Measurements from ENCODE around the gene EMCN. TPM values are rescaled to one million over a fixed set of nuclear protein-coding genes. Genes with fewer than 3 reads are reported as not detected.

Gene EMCN
- polyA plus RNA-seq, 3 donors, result not detected

GRCh38 chr4:100430451-100430850, 87.4 kb downstream of the EMCN start:
- Histone ChIP-seq H3K9ac (ENCODE audit: insufficient read depth, low read length, poor library complexity, severe bottlenecking) (no peak overlapping the region), H3K4me2 (replicated peaks; ENCODE audit: extremely low read depth, low read length, poor library complexity, severe bottlenecking) (no peak overlapping the region)
- intact Hi-C loops (cut with micrococcal nuclease), result loop anchor here in 1 of 2 donors (10.0 kb wide), 1 partner anchor 1694 kb away; no protein-coding TSS in a partner anchor

GRCh38 chr4:100429616-100430015, 88.2 kb downstream of the EMCN start:
- TF ChIP-seq, protein P1, sequence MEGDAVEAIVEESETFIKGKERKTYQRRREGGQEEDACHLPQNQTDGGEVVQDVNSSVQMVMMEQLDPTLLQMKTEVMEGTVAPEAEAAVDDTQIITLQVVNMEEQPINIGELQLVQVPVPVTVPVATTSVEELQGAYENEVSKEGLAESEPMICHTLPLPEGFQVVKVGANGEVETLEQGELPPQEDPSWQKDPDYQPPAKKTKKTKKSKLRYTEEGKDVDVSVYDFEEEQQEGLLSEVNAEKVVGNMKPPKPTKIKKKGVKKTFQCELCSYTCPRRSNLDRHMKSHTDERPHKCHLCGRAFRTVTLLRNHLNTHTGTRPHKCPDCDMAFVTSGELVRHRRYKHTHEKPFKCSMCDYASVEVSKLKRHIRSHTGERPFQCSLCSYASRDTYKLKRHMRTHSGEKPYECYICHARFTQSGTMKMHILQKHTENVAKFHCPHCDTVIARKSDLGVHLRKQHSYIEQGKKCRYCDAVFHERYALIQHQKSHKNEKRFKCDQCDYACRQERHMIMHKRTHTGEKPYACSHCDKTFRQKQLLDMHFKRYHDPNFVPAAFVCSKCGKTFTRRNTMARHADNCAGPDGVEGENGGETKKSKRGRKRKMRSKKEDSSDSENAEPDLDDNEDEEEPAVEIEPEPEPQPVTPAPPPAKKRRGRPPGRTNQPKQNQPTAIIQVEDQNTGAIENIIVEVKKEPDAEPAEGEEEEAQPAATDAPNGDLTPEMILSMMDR (IDR thresholded peaks at IDR 0.05), result no peak
- no peaks in the 10 kb centered on the region for H3K36me3 ChIP-seq (replicated peaks in 1 of 2; ENCODE audit: control insufficient read depth in 1 of 2, insufficient read depth in 2 of 2, low read length in 2 of 2)
- Mint-ChIP-seq H3K4me1 (no peaks in the 10 kb centered on the region), H3K27ac (no peak overlapping the region), H3K9me3 (peaks cover 0 to 9% (median 4%) of the 10 kb centered on the region in 7 donors), H3K4me3 (no peak overlapping the region), H3K36me3 (no peaks in the 10 kb centered on the region), H3K27me3 (ENCODE audit: low read depth in 3 of 3) (no peaks in the 10 kb centered on the region)
- no peak overlapping the region for H3K4me3 ChIP-seq (replicated peaks in 1 of 3; ENCODE audit: low read depth in 2 of 3, low read length in 3 of 3)
- H3K9me3 ChIP-seq (replicated peaks in 1 of 2; ENCODE audit: control insufficient read depth in 1 of 2, insufficient read depth in 1 of 2, low read length in 2 of 2), result no peaks in the 10 kb centered on the region
- no peaks in the 10 kb centered on the region for H3K27me3 ChIP-seq (ENCODE audit: control insufficient read depth in 2 of 2, insufficient read depth in 2 of 2, low read length in 2 of 2)
- no peak overlapping the region for H3K27ac ChIP-seq (ENCODE audit: low read depth in 1 of 2, low read length in 2 of 2)
- no peaks in the 10 kb centered on the region for H4K20me1 ChIP-seq (ENCODE audit: insufficient read depth, low read length)
- WGBS (ENCODE audit: insufficient coverage), result no CpG with 5 or more reads among the region's 1 CpG
- no peak overlapping the region for H2AFZ ChIP-seq (ENCODE audit: insufficient read depth, low read depth, low read length, poor library complexity, severe bottlenecking)
- intact Hi-C loops (cut with micrococcal nuclease), result loop anchor here in 1 of 2 donors (10.0 kb wide), 1 partner anchor 1695 kb away; no protein-coding TSS in a partner anchor
- no peaks in the 10 kb centered on the region for H3K79me2 ChIP-seq (ENCODE audit: insufficient read depth, low read length)
- no peak for DNase-seq
- H3K4me2 ChIP-seq (replicated peaks; ENCODE audit: extremely low read depth, low read length, poor library complexity, severe bottlenecking), result no peak overlapping the region
- no peak overlapping the region for H3K9ac ChIP-seq (ENCODE audit: insufficient read depth, low read length, poor library complexity, severe bottlenecking)
- H3K4me1 ChIP-seq (ENCODE audit: control insufficient read depth in 1 of 2, insufficient read depth in 2 of 2, low read length in 2 of 2), result no peaks in the 10 kb centered on the region

More at GRCh38 chr4:100430451-100430850, 87.4 kb downstream of the EMCN start:
- TF ChIP-seq, protein P1 (IDR thresholded peaks at IDR 0.05), result no peak
- H3K27ac ChIP-seq (ENCODE audit: low read depth in 1 of 2, low read length in 2 of 2), result no peak overlapping the region
- no peak for DNase-seq
- Mint-ChIP-seq H3K9me3 (peaks cover 0 to 12% (median 4%) of the 10 kb centered on the region in 7 donors), H3K27me3 (ENCODE audit: low read depth in 3 of 3) (no peaks in the 10 kb centered on the region), H3K4me1 (no peaks in the 10 kb centered on the region), H3K27ac (no peak overlapping the region), H3K4me3 (no peak overlapping the region), H3K36me3 (no peaks in the 10 kb centered on the region)
- no peaks in the 10 kb centered on the region for H3K36me3 ChIP-seq (replicated peaks in 1 of 2; ENCODE audit: control insufficient read depth in 1 of 2, insufficient read depth in 2 of 2, low read length in 2 of 2)
- no peaks in the 10 kb centered on the region for H3K79me2 ChIP-seq (ENCODE audit: insufficient read depth, low read length)
- no peaks in the 10 kb centered on the region for H3K4me1 ChIP-seq (ENCODE audit: control insufficient read depth in 1 of 2, insufficient read depth in 2 of 2, low read length in 2 of 2)
- H2AFZ ChIP-seq (ENCODE audit: insufficient read depth, low read depth, low read length, poor library complexity, severe bottlenecking), result no peak overlapping the region
- no peak overlapping the region for H3K4me3 ChIP-seq (replicated peaks in 1 of 3; ENCODE audit: low read depth in 2 of 3, low read length in 3 of 3)
- no CpG with 5 or more reads among the region's 5 CpGs for WGBS (ENCODE audit: insufficient coverage)
- H4K20me1 ChIP-seq (ENCODE audit: insufficient read depth, low read length), result no peaks in the 10 kb centered on the region
- H3K9me3 ChIP-seq (replicated peaks in 1 of 2; ENCODE audit: control insufficient read depth in 1 of 2, insufficient read depth in 1 of 2, low read length in 2 of 2), result no peaks in the 10 kb centered on the region
- H3K27me3 ChIP-seq (ENCODE audit: control insufficient read depth in 2 of 2, insufficient read depth in 2 of 2, low read length in 2 of 2), result no peaks in the 10 kb centered on the region

Data from CD14-positive monocyte (primary cell).